ENCODE data around the gene SUGCT. TPM values are rescaled to one million over a fixed set of nuclear protein-coding genes. Genes with fewer than 3 reads are reported as not detected.
"Not testable (repeated sequence)": the region's sequence is repeated elsewhere in the genome, so short reads cannot be mapped to it uniquely, and the experiment has no call there.

The SUGCT gene
- polyA plus RNA-seq, 3 donors, result 11.2 to 15.4 (median 12.3) TPM

DNA sequence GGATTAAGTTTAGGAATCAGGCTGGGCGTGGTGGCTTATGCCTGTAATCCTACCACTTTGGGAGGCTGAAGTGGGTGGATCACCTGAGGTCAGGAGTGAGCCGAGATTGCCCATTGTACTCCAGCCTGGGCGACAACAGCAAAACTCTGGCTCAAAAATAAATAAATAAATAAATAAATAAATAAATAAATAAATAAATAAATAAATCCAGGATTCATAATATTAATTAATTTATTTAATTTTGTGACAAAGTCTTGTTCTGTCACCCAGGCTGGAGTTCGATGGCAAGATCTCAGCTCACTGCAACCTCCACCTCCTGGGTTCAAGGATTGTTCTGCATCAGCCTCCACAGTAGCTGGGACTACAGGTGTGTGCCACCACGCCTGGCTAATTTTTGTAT is 4.2 kb downstream of the SUGCT start:
- DNase-seq (ENCODE audit: low read depth in 3 of 3, low spot score in 2 of 3), result no peak

GRCh38 chr7:40139891-40140290 is 5.1 kb downstream of the SUGCT start:
- not testable (repeated sequence) for DNase-seq (ENCODE audit: low read depth in 3 of 3, low spot score in 2 of 3)

DNA sequence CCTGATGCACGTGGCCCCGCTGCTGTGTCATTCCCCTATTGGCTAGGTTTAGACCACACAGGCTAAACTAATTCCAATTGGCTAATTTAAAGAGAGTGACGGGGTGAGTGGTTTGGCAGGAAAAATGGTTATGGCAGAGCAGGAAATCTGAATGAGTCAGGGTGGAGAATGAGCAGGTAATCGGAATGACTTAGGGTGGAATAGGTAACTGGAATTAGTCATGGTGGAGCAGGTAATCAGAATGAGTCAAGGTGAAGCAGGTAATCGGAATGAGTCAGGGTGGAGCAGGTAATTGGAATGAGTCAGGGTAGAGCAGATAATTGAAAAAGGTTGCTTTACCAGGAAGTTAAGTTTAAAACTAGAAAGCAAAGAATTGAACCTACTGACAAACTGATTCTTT is 7.1 kb downstream of the SUGCT start:
- DNase-seq (ENCODE audit: low read depth in 3 of 3, low spot score in 2 of 3), result not testable (repeated sequence)

- not testable (repeated sequence) for DNase-seq (ENCODE audit: low read depth in 3 of 3, low spot score in 2 of 3)
Observed at GRCh38 chr7:40145596-40146130, 10.9 kb downstream of the SUGCT start.

DNA sequence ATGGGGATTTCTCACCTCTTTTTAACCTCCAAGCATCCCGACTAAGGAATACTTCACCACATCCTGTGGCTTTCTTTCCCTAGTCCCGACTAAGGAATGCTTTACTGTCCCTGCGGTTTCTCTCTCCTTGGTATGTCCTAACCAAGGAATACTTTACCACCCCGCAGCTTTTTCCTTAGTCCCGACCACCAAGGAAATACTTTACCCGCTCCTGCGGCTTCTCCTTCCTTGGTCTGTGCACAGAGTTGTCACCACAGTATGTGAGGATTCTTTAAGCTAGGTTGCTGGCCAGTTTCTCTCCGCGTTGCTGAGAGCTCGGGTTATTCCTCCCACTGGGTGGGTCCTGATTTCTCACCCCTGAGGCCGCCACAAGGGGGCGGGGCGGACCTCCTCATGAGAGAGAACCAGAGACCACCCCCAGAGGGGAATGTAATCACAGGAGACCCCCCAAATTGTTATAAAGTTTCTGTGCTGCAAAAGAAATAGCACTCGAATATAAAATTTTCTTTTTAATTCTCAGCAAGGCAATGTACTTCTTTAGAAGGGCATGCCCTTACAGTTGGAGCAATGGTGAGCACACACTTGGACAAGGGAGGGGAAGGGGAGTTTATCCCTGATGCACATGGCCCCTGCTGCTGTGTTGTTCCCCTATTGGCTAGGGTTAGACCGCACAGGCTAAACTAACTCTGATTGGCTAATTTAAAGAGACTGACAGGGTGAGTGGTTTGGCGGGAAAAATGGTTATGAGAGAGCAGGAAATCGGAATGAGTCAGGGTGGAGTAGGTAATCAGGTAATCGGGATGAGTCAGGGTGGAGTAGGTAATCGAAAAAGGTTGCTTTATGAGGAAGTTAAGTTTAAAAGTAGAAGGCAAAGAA is 12.8 kb downstream of the SUGCT start:
- DNase-seq (ENCODE audit: low read depth in 3 of 3, low spot score in 2 of 3), result no peak

DNA sequence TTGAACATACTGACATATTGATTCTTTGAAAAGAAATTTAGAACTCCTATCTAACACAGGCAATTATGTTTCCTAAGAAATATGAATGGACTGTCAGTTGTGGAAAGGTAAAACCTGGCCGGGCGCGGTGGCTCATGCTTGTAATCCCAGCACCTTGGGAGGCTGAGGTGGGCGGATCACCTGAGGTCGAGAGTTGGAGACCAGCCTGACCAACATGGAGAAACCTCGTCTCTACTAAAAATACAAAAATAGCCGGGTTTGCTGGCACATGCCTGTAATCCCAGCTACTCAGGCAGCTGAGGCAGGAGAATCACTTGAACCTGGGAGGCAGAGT is 13.4 kb downstream of the SUGCT start:
- DNase-seq (ENCODE audit: low read depth in 3 of 3, low spot score in 2 of 3), result not testable (repeated sequence)

DNA sequence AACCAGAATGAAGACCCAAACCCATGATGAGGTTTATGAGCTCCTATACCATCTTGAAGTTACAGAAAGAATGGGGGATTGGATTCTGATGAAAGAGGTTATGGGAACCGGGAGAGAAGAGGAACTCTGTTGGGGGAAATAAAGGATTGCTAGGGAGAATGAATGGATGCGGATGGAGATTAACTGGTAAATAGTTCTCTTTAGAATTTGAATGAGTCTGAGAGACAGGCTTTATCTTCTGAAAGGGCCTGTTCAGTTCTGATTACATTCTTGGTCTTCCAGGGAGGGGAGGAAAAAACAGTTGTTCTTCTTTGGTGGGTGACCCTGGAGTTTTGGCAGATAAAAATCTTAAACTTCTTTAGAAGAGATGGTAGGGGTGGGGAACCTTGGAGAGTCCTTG is 13.9 kb downstream of the SUGCT start:
- no peak for DNase-seq (ENCODE audit: low read depth in 3 of 3, low spot score in 2 of 3)

- DNase-seq (ENCODE audit: low read depth in 3 of 3, low spot score in 2 of 3), result no peak
Observed at GRCh38 chr7:40151504-40151903, 16.7 kb downstream of the SUGCT start.

DNA sequence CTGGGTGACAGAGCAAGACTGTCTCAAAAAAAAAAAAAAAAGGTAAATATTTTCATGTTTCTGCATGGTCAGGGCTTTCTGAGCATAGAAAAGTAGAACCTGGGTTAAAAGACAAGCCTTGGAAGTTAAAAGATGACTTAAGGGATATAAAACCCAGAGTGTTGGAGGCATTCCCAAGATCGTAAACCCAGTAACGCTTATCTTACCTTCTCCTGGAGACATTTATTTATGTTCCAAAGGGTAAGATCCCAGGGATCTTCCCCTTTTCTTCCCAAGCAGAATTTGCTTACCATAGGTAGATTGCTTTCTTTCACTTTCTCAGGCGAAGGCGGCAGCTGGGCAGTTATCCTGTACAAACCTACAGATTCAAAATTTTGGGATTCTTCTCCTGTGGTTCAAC is 22.2 kb downstream of the SUGCT start:
- peak in 1 of 3 donors; percentile 3 for DNase-seq (ENCODE audit: low read depth in 3 of 3, low spot score in 2 of 3)

- no peak for DNase-seq (ENCODE audit: low read depth in 3 of 3, low spot score in 2 of 3)
Observed at GRCh38 chr7:40162516-40162915, 27.7 kb downstream of the SUGCT start.

DNA sequence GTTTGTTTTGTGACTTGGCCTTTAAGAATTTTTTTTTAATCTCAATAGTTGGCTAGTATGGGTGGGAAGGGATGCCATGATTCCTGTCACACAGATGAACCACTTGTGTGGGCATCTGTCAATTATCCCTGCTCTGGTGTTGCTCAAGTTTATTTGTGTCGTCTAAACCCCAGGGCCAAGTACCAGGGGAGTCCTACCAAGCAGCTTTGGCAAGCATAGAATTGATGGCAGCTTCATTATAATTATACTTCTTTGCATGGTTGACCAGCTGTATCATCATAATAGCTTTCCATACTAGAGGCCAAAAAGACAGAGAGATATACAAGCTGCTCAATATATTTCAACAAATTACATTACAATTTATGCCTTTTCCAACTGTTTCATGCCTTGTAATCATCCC is 30.4 kb downstream of the SUGCT start:
- no peak for DNase-seq (ENCODE audit: low read depth in 3 of 3, low spot score in 2 of 3)

DNA sequence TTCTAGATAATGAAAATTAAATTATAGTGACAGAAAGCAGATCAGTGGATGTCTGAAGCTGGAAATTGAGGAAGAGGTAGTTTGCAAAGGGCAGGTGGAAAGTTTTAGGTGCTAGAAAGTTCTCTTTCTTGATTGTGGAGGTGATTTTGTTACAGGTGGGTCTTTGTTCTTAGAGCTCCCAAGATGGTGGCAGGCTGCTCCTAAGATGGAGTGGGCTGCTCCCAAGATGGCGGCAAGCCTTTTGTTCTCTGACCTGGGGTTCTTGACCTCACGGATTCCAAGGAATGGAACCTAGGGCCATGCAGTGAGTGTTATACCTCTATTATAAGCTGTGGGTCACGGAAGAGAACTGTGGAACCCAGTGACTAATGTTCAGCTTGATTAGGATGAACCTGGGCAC is 32.5 kb downstream of the SUGCT start:
- no peak for DNase-seq (ENCODE audit: low read depth in 3 of 3, low spot score in 2 of 3)

GRCh38 chr7:40168266-40168665 is 33.5 kb downstream of the SUGCT start:
- not testable (repeated sequence) for DNase-seq (ENCODE audit: low read depth in 3 of 3, low spot score in 2 of 3)

GRCh38 chr7:40173121-40173520 is 38.3 kb downstream of the SUGCT start:
- not testable (repeated sequence) for DNase-seq (ENCODE audit: low read depth in 3 of 3, low spot score in 2 of 3)

- not testable (repeated sequence) for DNase-seq (ENCODE audit: low read depth in 3 of 3, low spot score in 2 of 3)
Observed at GRCh38 chr7:40175256-40175655, 40.5 kb downstream of the SUGCT start.

DNA sequence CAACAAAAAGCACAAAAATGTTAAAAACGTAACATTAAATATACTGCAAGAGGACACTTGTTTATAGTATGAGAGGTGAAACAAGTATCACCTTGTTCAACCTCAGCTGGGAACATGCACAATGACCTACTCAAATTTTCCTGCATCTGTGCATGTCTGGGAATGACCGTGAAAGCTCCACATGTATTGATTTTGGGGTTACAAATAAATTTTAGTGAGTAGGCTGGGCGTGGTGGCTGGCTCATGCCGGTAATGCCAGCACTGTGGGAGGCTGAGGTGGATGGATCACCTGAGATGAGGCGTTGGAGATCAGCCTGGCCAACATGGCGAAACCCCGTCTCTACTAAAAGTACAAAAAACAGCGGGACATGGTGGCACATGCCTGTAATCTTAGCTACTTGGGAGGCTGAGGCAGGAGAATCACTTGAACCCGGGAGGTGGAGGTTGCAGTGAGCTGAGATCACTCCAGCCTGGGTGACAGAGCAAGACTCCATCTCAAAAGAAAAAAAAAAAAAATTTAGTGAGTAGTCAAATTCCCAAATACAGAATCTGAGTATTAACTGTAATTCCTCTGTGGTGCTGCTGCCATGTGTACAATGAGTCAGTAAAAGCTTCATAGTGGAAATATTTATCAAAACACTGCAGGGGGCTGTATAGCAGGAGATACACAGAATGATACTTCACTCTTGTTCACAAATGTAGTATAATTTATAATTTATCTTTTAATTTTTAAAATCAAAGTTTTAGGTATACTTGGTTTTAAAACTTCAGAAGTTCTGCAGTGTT is 41.1 kb downstream of the SUGCT start:
- no peak for DNase-seq (ENCODE audit: low read depth in 3 of 3, low spot score in 2 of 3)

GRCh38 chr7:40177071-40177470 is 42.3 kb downstream of the SUGCT start:
- no peak for DNase-seq (ENCODE audit: low read depth in 3 of 3, low spot score in 2 of 3)

GRCh38 chr7:40182452-40182851 is 47.6 kb downstream of the SUGCT start:
- no peak for DNase-seq (ENCODE audit: low read depth in 3 of 3, low spot score in 2 of 3)

- no peak for DNase-seq (ENCODE audit: low read depth in 3 of 3, low spot score in 2 of 3)
Observed at GRCh38 chr7:40186586-40186985, 51.8 kb downstream of the SUGCT start.

DNA sequence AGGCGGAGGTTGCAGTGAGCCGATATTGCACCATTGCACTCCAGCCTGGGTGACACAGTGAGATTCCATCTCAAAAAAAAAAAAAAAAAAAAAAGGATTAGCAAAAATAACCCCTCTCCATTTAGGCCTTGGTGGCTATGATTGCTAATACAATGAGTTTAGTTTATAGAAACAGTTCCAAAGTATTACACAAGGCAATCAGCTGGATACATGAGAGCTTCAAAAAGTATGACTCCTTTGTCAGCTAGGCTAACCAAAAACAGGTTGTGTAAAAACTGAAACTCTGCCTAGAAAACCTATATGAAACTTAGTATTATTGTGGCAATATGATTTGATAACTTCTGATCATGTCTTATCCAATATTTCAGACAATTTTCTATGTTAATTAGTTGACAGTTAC is 57.2 kb downstream of the SUGCT start:
- no peak for DNase-seq (ENCODE audit: low read depth in 3 of 3, low spot score in 2 of 3)

DNA sequence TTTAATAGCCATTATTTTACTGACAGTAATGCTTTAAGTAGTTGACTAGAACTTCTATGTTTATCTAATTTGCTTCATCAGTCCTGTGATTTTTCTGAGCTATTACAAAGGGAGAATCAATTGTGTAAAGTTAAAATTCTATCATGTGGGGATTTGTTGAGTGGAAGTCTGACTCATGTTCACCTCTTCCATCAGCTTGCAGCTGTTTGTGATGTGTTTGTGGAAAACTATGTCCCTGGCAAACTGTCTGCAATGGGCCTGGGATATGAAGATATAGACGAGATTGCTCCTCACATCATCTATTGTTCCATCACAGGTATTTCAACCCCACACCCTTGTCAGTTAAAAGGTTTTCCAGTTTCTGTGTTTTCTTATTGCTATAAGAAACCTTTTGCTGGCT is 59.9 kb downstream of the SUGCT start:
- no peak for DNase-seq (ENCODE audit: low read depth in 3 of 3, low spot score in 2 of 3)

DNA sequence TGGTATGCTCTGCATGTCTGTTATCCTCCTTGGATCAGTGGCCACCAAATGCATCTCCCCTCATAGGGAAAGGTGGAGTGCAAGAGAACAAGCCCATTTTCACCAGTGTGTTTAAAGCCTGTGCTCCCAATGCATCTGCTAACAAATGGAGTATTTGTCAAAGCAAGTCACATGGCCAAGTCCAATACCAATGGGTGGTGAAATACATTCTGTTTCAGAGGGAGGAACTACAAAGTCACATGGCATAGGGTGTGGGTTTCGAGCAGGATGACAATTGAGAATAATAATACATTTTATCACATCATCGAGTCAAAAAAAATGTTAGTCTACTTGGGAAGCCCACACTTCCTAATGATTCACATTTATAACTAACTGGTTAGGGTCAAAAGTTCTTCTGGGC is 62.7 kb downstream of the SUGCT start:
- DNase-seq (ENCODE audit: low read depth in 3 of 3, low spot score in 2 of 3), result no peak
